GM12873 (cell line): ENCODE results near the gene ZFC3H1.

Experiments used
- CTCF ChIP-seq: IDR thresholded peaks from 2 replicates; pipeline ENCODE4 v1.5.1; 2012; ENCODE audit warnings: low read depth, mild to moderate bottlenecking, moderate library complexity, low read length, control low read depth; ENCODE audit not compliant: insufficient read depth; ENCODE audit errors: missing control alignments

Gene ZFC3H1

DNA sequence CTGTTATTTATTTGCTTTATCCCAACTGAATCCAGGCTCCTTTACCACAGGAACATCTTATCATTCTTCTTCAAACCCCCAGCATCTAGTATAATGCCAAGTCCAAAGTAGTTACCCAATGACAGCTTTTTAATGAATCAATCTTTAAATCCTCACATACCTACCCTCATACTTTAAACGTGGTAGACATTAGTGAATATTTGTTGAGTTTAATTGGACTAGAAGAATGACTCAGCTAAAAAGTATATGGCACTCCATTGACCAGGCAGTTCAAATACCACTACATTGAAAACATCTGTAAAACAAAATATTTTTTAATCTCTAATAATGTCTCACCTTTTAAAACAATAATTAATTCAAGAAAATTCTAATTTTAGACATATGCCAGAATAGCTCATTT lies 98.1 kb downstream of the ZFC3H1 start:
- TF ChIP-seq CTCF: no peak

GRCh38 chr12:71562676-71563595 lies 100.7 kb downstream of the ZFC3H1 start:
- TF ChIP-seq CTCF: no peak
